Kidney epithelial cell (primary cell): ENCODE measurements around the gene ZNF750. TPM values are rescaled to one million over a fixed set of nuclear protein-coding genes. Genes with fewer than 3 reads are reported as not detected.

Experiments used
- DNase-seq: peaks from one replicate; pipeline ENCODE4 v3.0.0-alpha.2; 2010; ENCODE audit warnings: low read depth
- H3K27me3 ChIP-seq: 2 replicates; pipeline ENCODE4 v1.6.0; 2011; ENCODE audit warnings: low read length; ENCODE audit not compliant: control insufficient read depth, insufficient read depth
- H3K36me3 ChIP-seq: 2 replicates; pipeline ENCODE4 v1.5.1; 2011; ENCODE audit warnings: low read length; ENCODE audit not compliant: control insufficient read depth, insufficient read depth
- H3K4me3 ChIP-seq: 2 replicates; pipeline ENCODE4 v1.5.1; 2011; ENCODE audit warnings: low read depth, mild to moderate bottlenecking, control low read depth, low read length
- total RNA-seq: library from RNA; depleted of rRNA; stranded (reverse); fragments of >200 nt; gene quantifications from 2 replicates; pipeline ENCODE4 v1.2.3, GENCODE V29; 2015
- TF ChIP-seq, protein P1 (sequence below): IDR thresholded peaks from 2 replicates; pipeline ENCODE4 v1.5.1; 2011; ENCODE audit warnings: mild to moderate bottlenecking, moderate library complexity, low read length, control low read depth, inconsistent platforms; ENCODE audit not compliant: insufficient read depth, poor library complexity, severe bottlenecking

The ZNF750 gene
- total RNA-seq, 1 donor from 2014 or later: 0.84 TPM

DNA sequence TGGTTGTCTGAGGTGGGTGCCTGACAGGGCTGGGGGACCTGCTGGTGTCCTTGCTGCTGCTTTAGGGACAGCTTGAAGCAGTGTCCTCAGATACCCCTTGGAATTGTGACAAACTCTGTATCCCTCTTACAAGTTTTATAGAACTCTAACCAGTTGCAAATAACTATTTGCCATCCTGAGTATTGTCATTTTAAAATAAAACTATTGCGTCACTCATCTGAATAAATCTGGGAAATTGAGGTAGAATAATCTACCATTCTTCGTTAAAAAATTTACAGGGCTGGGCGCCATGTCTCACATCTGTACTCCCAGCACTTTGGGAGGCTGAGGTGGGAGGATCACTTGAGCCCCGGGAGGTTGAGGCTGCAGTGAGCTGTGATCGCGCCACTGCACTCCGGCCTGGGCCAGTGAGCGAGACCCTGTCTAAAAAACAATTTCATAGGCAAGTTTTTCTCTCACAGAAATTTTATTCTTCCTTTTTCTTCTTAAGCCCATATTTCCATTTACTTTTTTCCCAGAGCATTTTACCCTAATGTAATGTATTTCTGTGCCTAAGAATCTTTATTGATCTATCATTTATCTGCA lies 14.2 kb downstream of the ZNF750 start:
- TF ChIP-seq, protein P1, sequence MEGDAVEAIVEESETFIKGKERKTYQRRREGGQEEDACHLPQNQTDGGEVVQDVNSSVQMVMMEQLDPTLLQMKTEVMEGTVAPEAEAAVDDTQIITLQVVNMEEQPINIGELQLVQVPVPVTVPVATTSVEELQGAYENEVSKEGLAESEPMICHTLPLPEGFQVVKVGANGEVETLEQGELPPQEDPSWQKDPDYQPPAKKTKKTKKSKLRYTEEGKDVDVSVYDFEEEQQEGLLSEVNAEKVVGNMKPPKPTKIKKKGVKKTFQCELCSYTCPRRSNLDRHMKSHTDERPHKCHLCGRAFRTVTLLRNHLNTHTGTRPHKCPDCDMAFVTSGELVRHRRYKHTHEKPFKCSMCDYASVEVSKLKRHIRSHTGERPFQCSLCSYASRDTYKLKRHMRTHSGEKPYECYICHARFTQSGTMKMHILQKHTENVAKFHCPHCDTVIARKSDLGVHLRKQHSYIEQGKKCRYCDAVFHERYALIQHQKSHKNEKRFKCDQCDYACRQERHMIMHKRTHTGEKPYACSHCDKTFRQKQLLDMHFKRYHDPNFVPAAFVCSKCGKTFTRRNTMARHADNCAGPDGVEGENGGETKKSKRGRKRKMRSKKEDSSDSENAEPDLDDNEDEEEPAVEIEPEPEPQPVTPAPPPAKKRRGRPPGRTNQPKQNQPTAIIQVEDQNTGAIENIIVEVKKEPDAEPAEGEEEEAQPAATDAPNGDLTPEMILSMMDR: no peak
- Histone ChIP-seq H3K36me3 (no peaks in the 10 kb centered on the region), H3K27me3 (no peaks in the 10 kb centered on the region), H3K4me3 (no peak overlapping the region)
- no peak for DNase-seq

DNA sequence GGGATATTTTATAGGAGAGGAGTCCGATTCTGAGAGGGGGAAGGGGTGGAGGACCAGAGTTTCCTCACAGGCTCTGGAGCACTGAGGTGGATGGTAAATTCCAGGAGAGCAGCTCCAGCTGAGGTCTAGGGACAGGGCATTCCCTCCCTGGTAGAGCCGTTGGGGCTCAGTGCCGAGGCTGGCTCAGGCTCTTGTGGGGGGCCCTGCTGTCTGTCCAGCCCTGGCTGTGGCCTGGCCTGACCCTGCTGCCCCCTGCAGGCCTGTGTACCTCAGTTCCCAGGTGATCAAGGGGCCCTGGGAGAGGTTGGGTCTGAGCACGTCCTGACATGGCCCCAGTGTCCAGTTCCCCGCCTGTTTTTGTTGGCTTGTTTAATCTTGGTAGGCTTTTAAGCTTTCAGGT lies 16.8 kb downstream of the ZNF750 start:
- Histone ChIP-seq H3K27me3 (no peaks in the 10 kb centered on the region), H3K4me3 (no peak overlapping the region), H3K36me3 (peaks cover 1% of the 10 kb centered on the region)
- DNase-seq: no peak
- TF ChIP-seq, protein P1: no peak

DNA sequence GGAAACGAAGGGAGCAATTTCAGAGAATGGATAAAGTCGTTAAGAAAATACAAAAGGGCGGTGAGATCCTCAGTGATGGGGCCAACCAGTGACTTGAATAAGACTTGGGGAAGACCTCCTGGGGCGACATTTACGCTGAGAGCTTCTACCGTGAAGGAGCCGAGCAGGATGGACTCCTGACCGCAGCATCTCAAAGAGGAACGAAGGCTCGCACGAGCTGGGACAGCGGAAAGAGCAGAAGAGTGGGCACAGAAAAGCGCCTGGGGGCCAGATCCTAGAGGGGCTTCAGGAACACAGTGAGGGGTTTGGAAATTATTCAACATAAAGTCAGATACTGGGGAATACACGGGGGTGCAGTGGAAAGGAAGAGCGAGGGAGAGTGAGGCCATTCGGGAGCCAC lies 17.5 kb downstream of the ZNF750 start:
- Histone ChIP-seq H3K4me3 (no peak overlapping the region), H3K36me3 (peaks cover 2% of the 10 kb centered on the region), H3K27me3 (no peaks in the 10 kb centered on the region)
- TF ChIP-seq, protein P1: no peak
- no peak for DNase-seq

DNA sequence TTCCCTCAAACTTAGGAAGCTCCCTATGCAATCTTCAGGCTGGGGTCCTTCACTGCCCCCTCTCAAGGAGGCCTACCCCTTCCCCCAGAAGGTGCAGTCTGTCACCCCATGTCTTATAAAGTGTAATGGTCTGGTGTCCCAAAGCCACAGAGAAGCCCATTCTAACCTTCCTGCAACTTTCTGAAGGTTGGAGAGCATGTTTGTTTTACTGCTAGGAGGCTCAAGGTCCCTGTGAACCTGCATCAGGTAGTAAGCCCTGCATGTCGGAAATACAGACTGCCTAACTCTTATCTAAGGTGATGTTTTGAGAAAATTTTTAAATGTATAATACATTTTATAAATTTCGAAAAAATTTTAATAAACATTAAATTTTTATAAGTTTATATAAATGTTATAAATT lies 18.3 kb downstream of the ZNF750 start:
- H3K27me3 ChIP-seq: no peaks in the 10 kb centered on the region
- TF ChIP-seq, protein P1: no peak
- H3K4me3 ChIP-seq: no peak overlapping the region
- no peak for DNase-seq
- H3K36me3 ChIP-seq: peaks cover 2% of the 10 kb centered on the region

DNA sequence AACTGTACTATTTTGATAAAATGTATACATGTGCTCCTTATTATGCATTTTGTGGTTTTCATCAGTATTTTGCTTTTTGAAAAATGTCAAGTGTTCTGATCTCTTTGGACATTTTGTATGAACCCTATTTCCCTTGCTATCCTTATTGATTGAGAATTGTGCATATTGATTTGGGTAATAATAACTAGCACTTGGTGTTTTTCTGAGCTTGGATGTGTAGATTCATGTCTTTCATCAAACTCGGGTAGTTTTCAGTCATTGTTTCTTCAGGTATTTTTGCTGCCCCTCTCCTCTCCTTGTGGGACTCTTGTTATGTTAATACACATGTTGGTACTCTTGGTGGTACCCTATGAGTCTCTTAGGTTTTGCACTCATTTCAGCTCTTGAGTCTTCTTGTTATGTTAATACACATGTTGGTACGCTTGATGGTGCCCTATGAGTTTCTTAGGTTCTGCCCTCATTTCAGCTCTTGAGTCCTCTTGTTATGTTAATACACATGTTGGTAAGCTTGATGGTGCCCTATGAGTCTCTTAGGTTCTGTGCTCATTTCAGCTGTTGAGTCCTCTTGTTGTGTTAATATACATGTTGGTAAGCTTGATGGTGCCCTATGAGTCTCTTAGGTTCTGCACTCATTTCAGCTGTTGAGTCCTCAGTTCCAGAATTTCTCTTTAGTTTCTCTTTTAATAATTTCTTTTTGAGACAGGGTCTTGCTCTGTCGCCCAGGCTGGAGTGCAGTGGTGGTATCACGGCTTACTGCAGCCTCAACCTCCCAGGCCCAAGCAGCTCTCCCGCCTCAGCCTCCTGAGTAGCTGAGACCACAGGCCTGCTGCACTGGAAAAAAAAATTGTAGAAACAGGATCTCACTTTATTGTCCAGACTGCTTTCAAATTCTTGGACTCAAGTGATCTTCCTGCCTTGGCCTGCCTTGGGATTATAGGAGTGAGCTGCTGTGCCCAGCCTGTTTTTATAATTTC lies 19.3 kb downstream of the ZNF750 start:
- Histone ChIP-seq H3K27me3 (no peaks in the 10 kb centered on the region), H3K4me3 (no peak overlapping the region), H3K36me3 (peaks cover 2% of the 10 kb centered on the region)
- TF ChIP-seq, protein P1: no peak
- no peak for DNase-seq
